Cerebellar nuclear complex (tissue), 1 donor: ENCODE results near the gene CRY2.
"Not testable (repeated sequence)": the region's sequence is repeated elsewhere in the genome, so short reads cannot be mapped to it uniquely, and the experiment has no call there.

Experiments
- DNase-seq, 2 experiments: peaks; one replicate each; lab custom pipeline; 2025; lab: John Stamatoyannopoulos, UW

Gene CRY2

GRCh38 chr11:45899448-45900174, 52.3 kb downstream of the CRY2 start:
- peak; percentile 30 to 50 for DNase-seq

- not testable (repeated sequence) for DNase-seq
Measured at GRCh38 chr11:45900175-45900800, 53.0 kb downstream of the CRY2 start.

- DNase-seq, result no peak
Measured at GRCh38 chr11:45900916-45901617, 53.8 kb downstream of the CRY2 start.

- no peak for DNase-seq
Measured at GRCh38 chr11:45901626-45902025, 54.4 kb downstream of the CRY2 start.

GRCh38 chr11:45902452-45903380, 55.4 kb downstream of the CRY2 start:
- no peak for DNase-seq

GRCh38 chr11:45904309-45904915, 57.1 kb downstream of the CRY2 start:
- DNase-seq, result no peak

- DNase-seq, result no peak
Measured at GRCh38 chr11:45905095-45905494, 57.8 kb downstream of the CRY2 start.

GRCh38 chr11:45905576-45905975, 58.3 kb downstream of the CRY2 start:
- not testable (repeated sequence) for DNase-seq

- no peak for DNase-seq
Measured at GRCh38 chr11:45906096-45906682, 58.9 kb downstream of the CRY2 start.

GRCh38 chr11:45906965-45907611, 59.8 kb downstream of the CRY2 start, which contains the start of gene FREY1:
Gene FREY1, minus strand, starts transcription at chr11:45907271. Its CDS starts 26 bp downstream, at chr11:45907245.
- no peak for DNase-seq

GRCh38 chr11:45907911-45908370, 60.7 kb downstream of the CRY2 start:
- peak in 1 of 2 experiments; percentile 35 for DNase-seq

GRCh38 chr11:45909594-45910475, 62.6 kb downstream of the CRY2 start:
- DNase-seq, result no peak

- no peak for DNase-seq
Measured at GRCh38 chr11:45910623-45911022, 63.3 kb downstream of the CRY2 start.

- no peak for DNase-seq
Measured at GRCh38 chr11:45913514-45913913, 66.2 kb downstream of the CRY2 start.

- DNase-seq, result no peak
Measured at GRCh38 chr11:45913942-45914635, 66.8 kb downstream of the CRY2 start.

GRCh38 chr11:45915446-45915845, 68.2 kb downstream of the CRY2 start:
- DNase-seq, result no peak

- no peak for DNase-seq
Measured at GRCh38 chr11:45917286-45917622, 70.0 kb downstream of the CRY2 start.

- peak; percentile 87 to 93 for DNase-seq
Measured at GRCh38 chr11:45917623-45918330, 70.5 kb downstream of the CRY2 start, which contains the start of gene PEX16. Gene PEX16, minus strand, starts transcription at chr11:45917877. Its CDS starts 66 bp downstream, at chr11:45917811.
